Stimulated activated CD4-positive, alpha-beta T cell treated with anti-CD3 and anti-CD28 coated beads, Interleukin-12 subunit alpha, Interleukin-12 subunit beta, amount 100 ng/mL, for 24 hours (primary cell): ENCODE results near the gene DNAH17.

Experiments
- DNase-seq, 2 experiments: peaks; one replicate each; pipeline ENCODE4 v3.0.0-alpha.2; 2020; ENCODE audit warnings: low read depth in 2 of 2

Gene DNAH17

DNA sequence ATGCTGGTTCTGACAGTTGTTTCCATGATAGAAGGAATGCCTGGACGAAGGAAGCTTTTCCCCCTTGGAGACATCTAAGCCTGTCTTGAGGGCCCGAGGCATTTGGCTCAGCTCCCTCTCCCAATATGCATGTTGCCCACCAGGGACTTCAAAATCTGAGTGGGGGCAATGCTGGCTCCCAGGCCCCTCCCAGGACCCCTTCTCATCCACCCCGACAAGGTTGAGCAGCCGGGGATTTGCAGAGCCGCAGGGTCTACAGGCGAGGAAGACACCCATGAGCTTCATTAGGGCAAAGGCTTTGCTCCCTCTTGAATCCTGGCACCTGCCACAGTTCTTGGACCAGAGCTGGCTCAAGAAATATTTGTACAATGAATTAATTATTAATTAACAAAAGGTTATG, 25.1 kb upstream of the DNAH17 start:
- DNase-seq: no peak

DNA sequence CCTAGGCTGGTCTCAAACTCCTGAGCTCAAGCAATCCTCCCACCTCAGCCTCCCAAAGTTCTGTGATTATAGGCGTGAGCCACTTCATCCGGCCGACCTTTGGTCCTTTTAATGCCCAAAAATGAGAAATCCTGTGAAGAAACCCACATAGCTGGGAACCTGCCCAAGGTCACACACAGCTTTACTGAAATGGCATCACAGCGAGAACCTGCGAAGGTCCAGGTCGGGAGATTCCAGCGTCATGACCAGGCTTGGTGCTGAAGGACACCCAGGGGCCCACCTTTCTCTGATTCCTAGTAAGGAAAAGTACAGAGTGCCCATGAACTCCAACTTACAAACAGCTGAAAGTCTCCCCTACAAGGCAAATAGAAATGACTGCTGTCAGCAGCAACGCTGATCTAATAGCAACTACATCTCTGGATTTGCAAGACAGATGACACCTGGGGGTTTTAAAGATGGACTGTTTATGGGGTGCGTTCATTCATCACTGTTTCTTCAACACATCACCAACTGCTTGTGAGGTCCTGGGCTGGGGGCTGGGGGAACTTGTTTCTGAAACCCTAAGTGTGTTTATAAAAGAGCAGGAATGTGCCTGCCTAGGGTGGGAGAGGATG, 24.5 kb upstream of the DNAH17 start:
- DNase-seq: no peak

- no peak for DNase-seq
These were observed 23.1 kb upstream of the DNAH17 start for GRCh38 chr17:78600181-78600721.

- DNase-seq: no peak
These were observed 22.2 kb upstream of the DNAH17 start for GRCh38 chr17:78599419-78599818.

GRCh38 chr17:78598013-78598471, 20.8 kb upstream of the DNAH17 start:
- no peak for DNase-seq

DNA sequence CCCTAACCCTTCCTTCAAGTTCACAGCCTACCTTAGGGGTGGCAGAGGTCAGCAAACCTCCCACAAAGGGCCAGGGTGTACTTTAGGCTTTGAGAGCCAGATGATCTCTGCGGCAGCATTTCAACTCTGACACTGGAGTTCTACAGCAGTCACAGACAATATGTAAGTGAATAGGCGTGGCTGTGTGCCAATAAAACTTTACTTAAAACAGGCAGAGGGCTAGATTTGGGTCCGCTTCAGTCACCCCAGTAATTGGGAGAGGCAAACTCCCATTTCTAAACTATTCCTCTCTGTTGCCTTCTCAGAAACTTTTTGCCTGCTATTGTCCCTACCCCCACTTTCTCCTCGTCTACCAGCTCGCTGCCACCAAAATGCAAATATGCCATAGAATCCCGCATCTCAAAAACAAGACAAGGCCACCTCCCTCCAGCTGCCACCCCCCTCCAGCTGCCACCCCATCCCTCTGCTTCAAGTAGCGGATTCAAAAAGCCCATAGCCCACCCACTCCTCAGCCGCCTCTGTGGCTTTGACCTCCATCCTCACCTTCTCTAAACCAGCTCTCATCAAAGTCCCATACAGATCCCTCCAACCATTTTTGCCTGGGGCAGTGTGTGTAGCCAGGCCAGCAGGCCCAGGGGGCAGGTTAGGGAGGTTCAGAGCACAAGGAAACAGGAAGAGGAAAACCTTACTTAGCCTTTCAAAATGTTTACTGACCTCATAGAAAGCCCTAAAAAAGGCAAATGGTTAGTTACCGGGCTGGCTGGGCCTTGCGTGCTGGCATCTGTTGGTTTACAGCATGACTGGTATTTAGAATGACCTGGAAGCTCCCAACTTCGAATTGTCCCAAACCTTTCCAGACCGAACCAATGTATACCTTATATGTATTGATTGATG, 19.9 kb upstream of the DNAH17 start:
- no peak for DNase-seq

DNA sequence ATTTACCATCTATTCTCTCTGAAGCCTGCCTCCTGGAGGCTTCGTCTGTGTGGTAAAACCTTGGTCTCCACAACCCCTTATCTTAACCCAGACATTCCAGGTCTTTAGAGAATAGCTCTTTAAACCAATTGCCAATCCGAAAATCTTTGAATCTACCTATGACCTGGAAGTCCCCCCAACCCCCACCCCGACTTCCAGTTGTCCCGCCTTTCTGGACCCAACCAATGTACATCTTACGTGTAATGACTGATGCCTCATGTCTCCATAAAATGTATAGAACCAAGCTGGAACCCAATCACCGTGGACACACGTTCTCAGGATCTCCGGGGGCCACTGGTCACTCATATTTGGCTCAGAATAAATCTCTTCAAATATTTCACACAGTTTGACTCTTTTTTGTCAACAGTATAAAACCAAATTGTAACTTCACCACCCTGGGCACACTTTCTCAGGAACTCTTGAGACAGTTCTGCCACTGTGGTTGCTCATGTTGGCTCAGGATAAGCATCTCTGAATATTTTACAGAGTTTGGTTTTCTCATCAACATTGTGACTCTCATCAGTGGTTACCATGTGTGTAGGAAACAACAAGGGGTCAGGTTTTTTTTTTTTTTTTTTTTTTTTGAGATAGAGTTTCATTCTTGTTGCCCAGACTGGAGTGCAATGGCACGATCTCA, 18.1 kb upstream of the DNAH17 start:
- DNase-seq: no peak

DNA sequence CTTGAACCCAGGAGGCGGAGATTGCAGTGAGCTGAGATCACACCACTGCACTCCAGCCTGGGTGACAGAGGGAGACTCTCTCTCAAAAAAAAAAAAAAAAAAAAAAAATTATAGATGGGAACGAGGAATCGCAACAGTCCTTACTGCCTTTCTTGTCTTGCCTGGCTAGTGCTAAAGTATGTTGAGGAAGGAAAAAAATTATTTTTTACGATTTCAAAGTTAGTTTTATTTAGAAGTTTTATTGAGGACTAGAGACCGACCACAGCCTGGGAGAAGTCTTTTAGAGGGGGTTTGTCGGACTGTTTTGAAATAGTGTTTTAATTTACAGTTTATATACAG, 15.8 kb upstream of the DNAH17 start:
- DNase-seq: no peak

DNA sequence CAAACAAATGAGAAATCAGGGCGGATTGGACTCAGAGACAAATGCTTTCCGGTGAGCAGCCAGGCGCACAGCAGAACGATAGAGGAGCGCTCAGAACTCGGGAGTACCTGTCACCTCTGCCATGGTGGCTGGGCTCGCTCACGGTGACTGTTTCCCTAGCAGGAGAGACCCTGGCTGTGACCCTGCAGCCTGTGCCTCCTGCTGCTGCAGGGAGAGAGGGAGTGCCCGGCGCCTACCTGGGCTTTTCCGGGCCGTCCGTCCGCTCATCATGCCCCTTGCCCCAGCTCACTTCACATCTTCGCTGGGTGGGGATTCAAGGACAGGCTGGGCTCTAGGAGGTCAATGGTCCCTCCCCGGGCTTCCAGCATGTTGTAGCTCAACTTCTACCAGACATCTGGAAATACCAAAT, 14.1 kb upstream of the DNAH17 start:
- no peak for DNase-seq

DNA sequence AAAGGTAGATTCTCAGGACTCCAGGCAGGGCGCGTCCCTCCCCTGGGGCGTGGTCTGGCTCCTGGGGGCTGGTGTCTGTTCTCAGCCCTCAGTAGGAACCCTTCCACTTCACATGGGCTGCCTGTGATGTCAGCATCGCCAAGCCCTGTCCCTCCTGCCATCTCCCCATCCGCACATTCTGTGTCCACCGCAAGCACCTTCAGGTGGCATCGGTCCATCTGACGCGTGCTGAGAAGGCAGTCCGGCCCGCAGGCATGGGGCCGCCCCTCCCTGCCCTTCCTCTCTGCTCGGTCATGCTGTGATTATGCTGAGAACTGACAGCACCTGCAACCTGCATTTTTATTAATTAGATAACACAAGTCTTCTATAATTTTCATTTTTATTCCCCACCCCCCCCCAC, 12.7 kb upstream of the DNAH17 start:
- DNase-seq: no peak

GRCh38 chr17:78589031-78589675, 12.0 kb upstream of the DNAH17 start:
- DNase-seq: no peak

- no peak for DNase-seq
These were observed 11.2 kb upstream of the DNAH17 start for GRCh38 chr17:78588258-78589030.

DNA sequence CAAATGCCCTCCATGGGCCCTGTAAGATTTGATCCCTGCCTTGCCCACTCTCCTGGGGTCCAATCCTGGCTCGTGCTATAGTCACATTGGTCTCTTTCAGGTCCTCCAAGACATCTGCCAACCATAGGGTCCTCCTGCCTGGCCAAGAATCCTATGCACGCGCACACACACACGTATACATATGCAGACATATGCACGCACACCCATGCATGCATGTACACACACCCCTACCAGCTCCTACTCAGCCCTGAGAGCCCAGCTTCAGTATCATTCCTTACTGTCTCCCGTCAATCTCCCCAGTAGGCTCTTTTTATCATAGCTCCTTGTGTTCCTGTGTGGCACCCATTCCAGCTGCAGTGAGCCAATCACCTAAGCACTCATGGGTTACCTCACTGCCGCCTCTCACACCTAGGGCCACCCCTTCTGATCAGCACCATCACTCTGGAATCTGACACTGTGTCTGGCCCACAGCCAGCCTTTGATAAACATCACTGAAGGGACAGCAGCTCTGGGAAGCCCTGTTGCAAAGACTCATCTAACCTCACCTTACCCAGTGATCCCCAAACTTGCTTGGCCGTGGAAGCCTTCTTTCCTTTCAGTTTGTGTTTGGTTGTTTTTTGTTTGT, 7.9 kb upstream of the DNAH17 start:
- no peak for DNase-seq

DNA sequence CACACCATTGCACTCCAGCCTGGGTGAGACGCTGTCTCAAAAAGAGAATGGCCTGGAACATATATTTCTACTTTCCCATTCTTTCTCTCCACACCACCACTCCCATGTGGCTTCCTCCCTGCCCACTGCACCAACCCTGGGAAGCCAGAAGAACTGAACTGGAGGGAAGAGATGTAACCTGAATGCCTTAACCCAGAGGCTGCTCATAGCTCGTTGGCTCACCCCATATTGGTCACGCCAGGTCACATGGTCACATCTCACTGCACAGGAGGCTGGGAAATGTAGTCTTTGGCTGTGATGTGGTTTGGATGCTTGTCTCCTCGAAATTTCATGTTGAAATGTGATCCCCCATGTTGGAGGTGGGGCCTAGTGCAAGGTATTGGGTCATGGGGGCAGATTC, 5.9 kb upstream of the DNAH17 start:
- no peak for DNase-seq

DNA sequence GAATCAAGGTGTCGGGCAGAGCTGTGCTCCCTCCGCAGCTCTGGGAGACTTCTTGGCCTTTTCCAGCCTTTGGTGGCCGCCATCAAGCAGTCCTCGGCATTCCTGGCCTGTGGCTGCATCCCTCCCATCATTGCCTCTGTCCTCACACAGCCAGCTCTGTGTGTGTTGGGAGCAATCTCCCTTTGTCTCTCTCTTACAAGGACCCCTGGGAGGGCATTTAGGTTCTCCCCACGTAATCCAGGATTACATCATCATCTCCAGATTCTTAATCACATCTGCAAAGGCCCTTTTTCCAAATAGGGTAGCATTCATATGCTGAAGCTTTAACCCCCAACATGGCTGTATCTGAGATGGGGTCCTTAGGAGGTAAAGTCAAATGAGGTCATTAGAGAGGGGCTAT, 4.1 kb upstream of the DNAH17 start:
- DNase-seq: no peak

- DNase-seq: no peak
These were observed 3.1 kb upstream of the DNAH17 start for GRCh38 chr17:78580277-78580804.

DNA sequence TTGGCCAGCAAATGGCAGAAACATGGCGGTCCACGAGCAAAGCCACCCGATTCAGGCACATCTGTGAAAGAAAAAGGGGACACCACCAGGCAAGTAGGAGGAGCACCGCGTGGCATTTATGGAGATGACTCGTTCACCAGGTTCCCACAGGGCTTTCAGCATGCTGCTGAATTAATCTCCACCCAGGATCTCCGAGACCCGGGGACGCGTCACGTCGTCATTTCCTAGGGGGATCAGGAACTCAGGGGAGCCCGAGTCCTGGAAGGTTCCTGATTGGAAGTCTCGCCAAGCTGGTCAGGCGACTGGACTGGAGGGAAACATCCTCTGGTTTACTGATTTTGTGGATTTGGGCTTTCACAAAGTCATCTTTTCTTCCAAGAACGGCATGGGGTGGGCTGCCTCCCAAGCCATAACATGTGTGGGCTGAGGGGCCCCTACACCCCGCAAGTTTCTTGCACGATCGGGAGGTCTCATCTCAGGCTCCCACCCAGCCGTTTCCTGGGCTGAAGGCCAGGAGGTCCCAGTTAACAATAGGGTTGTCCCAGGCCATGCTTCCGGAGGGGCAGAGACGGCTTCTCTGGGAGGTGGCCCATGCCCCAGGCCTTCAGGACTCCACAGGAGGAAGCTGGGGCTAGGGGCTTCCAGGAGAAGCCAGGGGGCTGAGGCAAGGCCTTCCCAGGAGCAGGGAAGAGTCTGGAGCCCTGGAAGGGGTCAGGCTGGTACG, 645 bp downstream of the DNAH17 start:
- DNase-seq: no peak

- DNase-seq: no peak
These were observed 1.3 kb downstream of the DNAH17 start for GRCh38 chr17:78575899-78576298.

DNA sequence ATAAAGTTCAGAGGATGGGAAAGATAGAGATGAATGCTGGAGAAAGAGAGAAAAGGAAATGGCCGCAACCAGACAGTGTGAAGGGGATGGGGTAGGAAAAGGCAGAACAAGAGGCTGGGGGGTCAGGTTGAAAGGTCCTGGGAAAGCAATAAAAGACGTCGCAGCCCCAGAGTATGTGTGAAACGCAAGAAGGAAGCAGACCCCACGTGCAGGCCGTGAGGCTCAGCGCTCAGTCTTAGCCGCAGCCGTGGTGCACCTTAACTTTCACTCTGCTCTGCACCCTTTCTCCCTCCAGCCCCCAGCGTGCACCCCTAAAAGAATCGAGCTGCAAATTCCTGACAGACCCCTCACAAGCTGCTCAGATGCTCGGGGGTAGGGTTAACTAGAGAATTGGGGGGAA, 1.9 kb downstream of the DNAH17 start:
- DNase-seq: no peak

DNA sequence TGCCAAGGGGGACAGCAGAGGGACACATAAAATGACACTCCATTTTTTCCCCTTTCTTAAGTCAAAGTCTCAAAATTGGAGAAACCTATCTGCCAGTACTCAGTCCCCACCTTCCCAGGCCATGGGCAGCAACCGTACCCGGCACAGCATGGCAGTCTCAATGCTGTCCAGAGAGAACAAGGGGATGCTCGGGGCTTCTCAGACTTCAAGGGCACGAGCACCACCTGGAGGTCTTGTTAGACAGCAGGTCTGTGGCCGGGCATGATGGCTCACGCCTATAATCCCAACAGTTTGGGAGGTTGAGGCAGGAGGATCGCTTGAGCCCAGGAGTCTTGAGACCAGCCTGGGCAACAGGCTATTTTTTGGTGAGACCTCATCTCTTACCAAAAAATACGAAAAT, 3.2 kb downstream of the DNAH17 start:
- no peak for DNase-seq
